ENCODE measurements around the gene GALNT3.

GALNT3 gene

DNA sequence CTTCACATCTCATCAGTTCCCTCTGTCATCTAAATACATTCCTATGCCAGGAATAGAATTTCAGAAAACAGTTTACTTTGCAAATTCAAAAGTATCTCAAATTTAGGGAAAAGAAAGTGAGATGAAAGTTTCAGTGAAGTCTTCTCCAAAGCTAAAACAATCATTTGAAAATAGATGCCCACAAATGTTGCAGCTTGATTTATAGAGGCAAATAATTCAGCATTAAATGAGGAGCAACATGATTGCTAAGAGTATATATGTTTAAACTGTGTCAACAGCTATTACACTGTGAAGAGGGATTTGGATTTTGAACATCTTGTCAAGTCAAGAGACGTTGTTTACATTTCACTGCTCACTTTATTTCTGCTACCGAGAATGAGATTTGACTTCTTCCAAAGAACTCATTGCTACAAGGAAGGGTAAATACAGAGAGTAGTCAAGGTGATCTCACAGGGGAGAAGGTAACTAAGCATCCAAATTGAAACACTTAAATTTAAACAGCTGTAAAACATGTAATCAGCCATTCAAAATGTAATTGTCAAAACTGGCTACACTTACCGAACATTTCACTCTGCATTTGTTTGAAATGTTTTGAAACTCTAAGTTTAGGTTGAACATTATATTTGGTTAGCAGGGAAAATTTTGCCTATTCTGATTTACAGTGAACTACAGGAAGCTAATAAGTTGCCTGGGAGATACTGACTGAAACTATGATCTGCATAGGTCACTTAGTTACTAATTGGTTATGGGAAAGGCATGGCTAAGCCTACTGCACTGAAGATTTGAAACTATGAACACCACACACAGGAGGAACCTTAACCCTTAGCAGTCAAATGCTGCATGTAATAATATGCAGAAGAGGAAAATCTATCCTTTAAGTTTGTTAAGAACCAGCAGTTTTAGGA lies 33.2 kb upstream of the GALNT3 start:
- no peak for TF ChIP-seq EZH2phosphoT487 (conservative IDR thresholded peaks at IDR 0.05; ENCODE audit: low read length)
- TF ChIP-seq, protein P1, sequence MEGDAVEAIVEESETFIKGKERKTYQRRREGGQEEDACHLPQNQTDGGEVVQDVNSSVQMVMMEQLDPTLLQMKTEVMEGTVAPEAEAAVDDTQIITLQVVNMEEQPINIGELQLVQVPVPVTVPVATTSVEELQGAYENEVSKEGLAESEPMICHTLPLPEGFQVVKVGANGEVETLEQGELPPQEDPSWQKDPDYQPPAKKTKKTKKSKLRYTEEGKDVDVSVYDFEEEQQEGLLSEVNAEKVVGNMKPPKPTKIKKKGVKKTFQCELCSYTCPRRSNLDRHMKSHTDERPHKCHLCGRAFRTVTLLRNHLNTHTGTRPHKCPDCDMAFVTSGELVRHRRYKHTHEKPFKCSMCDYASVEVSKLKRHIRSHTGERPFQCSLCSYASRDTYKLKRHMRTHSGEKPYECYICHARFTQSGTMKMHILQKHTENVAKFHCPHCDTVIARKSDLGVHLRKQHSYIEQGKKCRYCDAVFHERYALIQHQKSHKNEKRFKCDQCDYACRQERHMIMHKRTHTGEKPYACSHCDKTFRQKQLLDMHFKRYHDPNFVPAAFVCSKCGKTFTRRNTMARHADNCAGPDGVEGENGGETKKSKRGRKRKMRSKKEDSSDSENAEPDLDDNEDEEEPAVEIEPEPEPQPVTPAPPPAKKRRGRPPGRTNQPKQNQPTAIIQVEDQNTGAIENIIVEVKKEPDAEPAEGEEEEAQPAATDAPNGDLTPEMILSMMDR (IDR thresholded peaks at IDR 0.05; ENCODE audit: insufficient read depth, low read length, poor library complexity, severe bottlenecking): no peak
- Histone ChIP-seq H3K9me2 (replicated peaks; ENCODE audit: insufficient read depth, low read length) (no peaks in the 10 kb centered on the region), H3K9me3 (ENCODE audit: insufficient read depth, low read length) (no peaks in the 10 kb centered on the region), H3K79me2 (ENCODE audit: insufficient read depth, low read length) (no peaks in the 10 kb centered on the region), H3K4me3 (ENCODE audit: insufficient read depth, low read length, poor library complexity, severe bottlenecking) (no peak overlapping the region), H3K36me3 (ENCODE audit: low read length) (no peaks in the 10 kb centered on the region), H3K27ac (ENCODE audit: low read depth, low read length) (no peak overlapping the region), H3K4me2 (ENCODE audit: low read depth, low read length, poor library complexity, severe bottlenecking) (no peak overlapping the region), H3K9ac (ENCODE audit: low read length) (no peak overlapping the region), H3F3A (ENCODE audit: insufficient read depth) (no peaks in the 10 kb centered on the region), H4K20me1 (ENCODE audit: low read depth, low read length) (no peaks in the 10 kb centered on the region), H2AFZ (ENCODE audit: low read depth, low read length, severe bottlenecking) (no peak overlapping the region), H3K27me3 (ENCODE audit: low read length) (no peaks in the 10 kb centered on the region)

DNA sequence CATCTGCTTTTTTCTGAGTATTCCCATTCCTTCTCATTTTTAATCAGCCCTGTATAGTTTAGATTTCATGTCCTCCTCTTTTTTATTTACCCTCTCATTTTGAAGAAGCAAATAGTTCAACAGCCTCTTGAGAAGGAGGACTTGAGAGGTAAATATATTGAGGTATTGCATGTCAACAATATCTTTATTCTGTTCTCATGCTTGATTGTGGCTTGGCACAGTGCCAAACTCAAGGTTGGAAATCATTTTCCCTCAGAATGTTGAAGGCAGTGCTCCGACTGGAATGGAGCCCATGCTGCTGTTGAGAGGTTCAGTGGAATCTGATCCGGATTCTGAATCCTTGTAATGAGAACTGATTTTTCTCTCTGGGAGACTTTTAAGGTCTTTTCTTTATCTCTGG lies 31.0 kb upstream of the GALNT3 start:
- Histone ChIP-seq H3K9ac (ENCODE audit: low read length) (no peak overlapping the region), H3K27ac (ENCODE audit: low read depth, low read length) (no peak overlapping the region), H4K20me1 (ENCODE audit: low read depth, low read length) (no peaks in the 10 kb centered on the region), H3K9me2 (replicated peaks; ENCODE audit: insufficient read depth, low read length) (no peaks in the 10 kb centered on the region), H3K4me3 (ENCODE audit: insufficient read depth, low read length, poor library complexity, severe bottlenecking) (no peak overlapping the region), H3K9me3 (ENCODE audit: insufficient read depth, low read length) (no peaks in the 10 kb centered on the region), H3K27me3 (ENCODE audit: low read length) (no peaks in the 10 kb centered on the region), H3K4me2 (ENCODE audit: low read depth, low read length, poor library complexity, severe bottlenecking) (no peak overlapping the region), H3K36me3 (ENCODE audit: low read length) (no peaks in the 10 kb centered on the region), H3K79me2 (ENCODE audit: insufficient read depth, low read length) (no peaks in the 10 kb centered on the region), H3F3A (ENCODE audit: insufficient read depth) (no peaks in the 10 kb centered on the region), H2AFZ (ENCODE audit: low read depth, low read length, severe bottlenecking) (no peak overlapping the region)
- TF ChIP-seq, protein P1 (IDR thresholded peaks at IDR 0.05; ENCODE audit: insufficient read depth, low read length, poor library complexity, severe bottlenecking): no peak
- TF ChIP-seq EZH2phosphoT487 (conservative IDR thresholded peaks at IDR 0.05; ENCODE audit: low read length): no peak

DNA sequence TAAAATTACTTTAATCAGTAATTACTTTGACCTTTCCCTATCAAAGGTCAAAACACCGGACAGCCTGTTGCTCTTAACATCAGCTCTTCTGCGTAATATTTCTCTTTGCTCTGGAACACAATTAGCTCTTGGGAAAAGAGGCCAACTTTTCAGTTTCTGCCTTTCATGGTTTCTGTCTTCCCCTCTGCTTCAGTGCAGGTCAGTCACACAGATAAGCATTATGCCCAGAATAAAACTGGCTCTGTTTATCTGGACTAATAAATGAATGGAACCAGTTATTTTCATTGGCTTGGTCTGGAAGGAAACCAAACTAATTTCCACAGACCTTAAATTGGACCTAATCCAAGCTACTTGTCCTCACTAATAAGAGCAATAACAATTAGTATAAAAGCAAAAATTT lies 26.2 kb upstream of the GALNT3 start:
- H3K27ac ChIP-seq (ENCODE audit: low read depth, low read length): no peak overlapping the region
- H3K9ac ChIP-seq (ENCODE audit: low read length): no peak overlapping the region
- no peaks in the 10 kb centered on the region for H3K36me3 ChIP-seq (ENCODE audit: low read length)
- H3K27me3 ChIP-seq (ENCODE audit: low read length): no peaks in the 10 kb centered on the region
- peaks cover 18% of the 10 kb centered on the region for H3F3A ChIP-seq (ENCODE audit: insufficient read depth)
- TF ChIP-seq EZH2phosphoT487 (conservative IDR thresholded peaks at IDR 0.05; ENCODE audit: low read length): no peak
- TF ChIP-seq, protein P1 (IDR thresholded peaks at IDR 0.05; ENCODE audit: insufficient read depth, low read length, poor library complexity, severe bottlenecking): no peak
- H3K4me2 ChIP-seq (ENCODE audit: low read depth, low read length, poor library complexity, severe bottlenecking): no peak overlapping the region
- no peaks in the 10 kb centered on the region for H3K9me2 ChIP-seq (replicated peaks; ENCODE audit: insufficient read depth, low read length)
- no peaks in the 10 kb centered on the region for H3K79me2 ChIP-seq (ENCODE audit: insufficient read depth, low read length)
- H2AFZ ChIP-seq (ENCODE audit: low read depth, low read length, severe bottlenecking): no peak overlapping the region
- no peaks in the 10 kb centered on the region for H3K9me3 ChIP-seq (ENCODE audit: insufficient read depth, low read length)
- H4K20me1 ChIP-seq (ENCODE audit: low read depth, low read length): no peaks in the 10 kb centered on the region
- H3K4me3 ChIP-seq (ENCODE audit: insufficient read depth, low read length, poor library complexity, severe bottlenecking): no peak overlapping the region
